GM19463 (cell line): ENCODE measurements around the gene ABLIM1.
"Not testable (repeated sequence)": the region's sequence is repeated elsewhere in the genome, so short reads cannot be mapped to it uniquely, and the experiment has no call there.

Source experiments
- ATAC-seq: cut with Tn5 transposase; IDR thresholded peaks from one replicate; pipeline ENCODE4 v1.9.1; 2021; ENCODE audit warnings: mild to moderate bottlenecking, moderate library complexity; ENCODE audit not compliant: unreplicated experiment

Gene ABLIM1

GRCh38 chr10:114658175-114658574, at the start of gene ABLIM1:
Gene ABLIM1 (minus strand): TSS chr10:114658275. CDS start chr10:114658200, 75 bp downstream.
- no peak for ATAC-seq

- no peak for ATAC-seq
Observed at GRCh38 chr10:114706458-114707055, 48.5 kb upstream of the ABLIM1 start.

- ATAC-seq, result no peak
Observed at GRCh38 chr10:114704679-114705078, 46.6 kb upstream of the ABLIM1 start.

- ATAC-seq, result no peak
Observed at GRCh38 chr10:114703377-114704107, 45.5 kb upstream of the ABLIM1 start.

- ATAC-seq, result no peak
Observed at GRCh38 chr10:114698271-114699061, 40.4 kb upstream of the ABLIM1 start.

GRCh38 chr10:114697061-114697598, 39.1 kb upstream of the ABLIM1 start:
- ATAC-seq, result no peak

- not testable (repeated sequence) for ATAC-seq
Observed at GRCh38 chr10:114696301-114696700, 38.2 kb upstream of the ABLIM1 start.

GRCh38 chr10:114694752-114695151, 36.7 kb upstream of the ABLIM1 start:
- no peak for ATAC-seq

- no peak for ATAC-seq
Observed at GRCh38 chr10:114694062-114694461, 36.0 kb upstream of the ABLIM1 start.

- ATAC-seq, result no peak
Observed at GRCh38 chr10:114691442-114691941, 33.4 kb upstream of the ABLIM1 start.

- ATAC-seq, result no peak
Observed at GRCh38 chr10:114688786-114689185, 30.7 kb upstream of the ABLIM1 start.

GRCh38 chr10:114687459-114687858, 29.4 kb upstream of the ABLIM1 start:
- ATAC-seq, result no peak

- ATAC-seq, result no peak
Observed at GRCh38 chr10:114686013-114686412, 27.9 kb upstream of the ABLIM1 start.

GRCh38 chr10:114685456-114685855, 27.4 kb upstream of the ABLIM1 start:
- ATAC-seq, result no peak

GRCh38 chr10:114684822-114685209, 26.7 kb upstream of the ABLIM1 start:
- ATAC-seq, result no peak

- no peak for ATAC-seq
Observed at GRCh38 chr10:114684084-114684821, 26.2 kb upstream of the ABLIM1 start.

GRCh38 chr10:114683593-114683992, 25.5 kb upstream of the ABLIM1 start:
- no peak for ATAC-seq

GRCh38 chr10:114683162-114683561, 25.1 kb upstream of the ABLIM1 start:
- ATAC-seq, result no peak

- no peak for ATAC-seq
Observed at GRCh38 chr10:114682532-114682931, 24.5 kb upstream of the ABLIM1 start.

GRCh38 chr10:114682121-114682520, 24.0 kb upstream of the ABLIM1 start:
- ATAC-seq, result no peak

GRCh38 chr10:114681542-114681941, 23.5 kb upstream of the ABLIM1 start:
- ATAC-seq, result no peak
